Parathyroid adenoma (tissue), 2 donors: ENCODE results near the gene DNAAF5.
A peak's percentile ranks its signal among the peaks of the same experiment; 100 is the strongest.

Source experiments
- H2AFZ ChIP-seq: fragments of 300-600 bp; sonication (generic); one replicate; pipeline ENCODE4 v1.7.0; 2017; ENCODE audit warnings: antibody characterized with exemption, mild to moderate bottlenecking
- H3K27ac ChIP-seq: fragments of 300-600 bp; sonication (generic); one replicate; pipeline ENCODE4 v1.7.0; 2017
- H3K27me3 ChIP-seq: fragments of 300-600 bp; sonication (generic); one replicate; pipeline ENCODE4 v1.7.0; 2017; ENCODE audit warnings: low read length; ENCODE audit not compliant: control insufficient read depth, insufficient read depth
- H3K36me3 ChIP-seq: fragments of 300-600 bp; sonication (generic); one replicate; pipeline ENCODE4 v1.7.0; 2017; ENCODE audit warnings: low read length; ENCODE audit not compliant: control insufficient read depth, insufficient read depth
- H3K4me1 ChIP-seq: fragments of 300-600 bp; sonication (generic); one replicate; pipeline ENCODE4 v1.7.0; 2017; ENCODE audit warnings: control low read depth
- H3K4me2 ChIP-seq: fragments of 300-600 bp; sonication (generic); one replicate; pipeline ENCODE4 v1.7.0; 2017; ENCODE audit warnings: low read length
- H3K4me3 ChIP-seq: fragments of 300-600 bp; sonication (generic); one replicate; pipeline ENCODE4 v1.7.0; 2017; ENCODE audit warnings: low read depth, low read length
- H3K79me2 ChIP-seq: fragments of 300-600 bp; sonication (generic); one replicate; pipeline ENCODE4 v1.7.0; 2017; ENCODE audit warnings: control low read depth
- H3K9ac ChIP-seq: fragments of 300-600 bp; sonication (generic); one replicate; pipeline ENCODE4 v1.7.0; 2017; ENCODE audit warnings: mild to moderate bottlenecking
- H3K9me3 ChIP-seq: fragments of 300-600 bp; sonication (generic); one replicate; pipeline ENCODE4 v1.7.0; 2017; ENCODE audit warnings: low read length; ENCODE audit not compliant: control insufficient read depth
- TF ChIP-seq, protein P1 (sequence below): fragments of 300-600 bp; sonication (generic); IDR thresholded peaks from one replicate; pipeline ENCODE4 v1.7.0; 2017; ENCODE audit warnings: antibody characterized with exemption, mild to moderate bottlenecking
- donor health status: primary hyperparathyroidism.

DNAAF5 gene

GRCh38 chr7:726084-726853 is at the start of gene DNAAF5:
TSS of gene DNAAF5 (plus strand) at chr7:726699. CDS start at chr7:726721, 22 bp downstream.
- H3K9me3 ChIP-seq = no peaks in the 10 kb centered on the region
- H3K36me3 ChIP-seq = no peaks in the 10 kb centered on the region
- H3K27me3 ChIP-seq = no peaks in the 10 kb centered on the region
- H3K9ac ChIP-seq = no peak within 1 kb of the TSS
- peaks cover 6% of the 10 kb centered on the region for H3K4me1 ChIP-seq
- peak within 1 kb of the TSS; percentile 45 for H3K27ac ChIP-seq
- H2AFZ ChIP-seq = peak within 1 kb of the TSS; percentile 85
- H3K4me3 ChIP-seq = peak within 1 kb of the TSS; percentile 59
- TF ChIP-seq, protein P1, sequence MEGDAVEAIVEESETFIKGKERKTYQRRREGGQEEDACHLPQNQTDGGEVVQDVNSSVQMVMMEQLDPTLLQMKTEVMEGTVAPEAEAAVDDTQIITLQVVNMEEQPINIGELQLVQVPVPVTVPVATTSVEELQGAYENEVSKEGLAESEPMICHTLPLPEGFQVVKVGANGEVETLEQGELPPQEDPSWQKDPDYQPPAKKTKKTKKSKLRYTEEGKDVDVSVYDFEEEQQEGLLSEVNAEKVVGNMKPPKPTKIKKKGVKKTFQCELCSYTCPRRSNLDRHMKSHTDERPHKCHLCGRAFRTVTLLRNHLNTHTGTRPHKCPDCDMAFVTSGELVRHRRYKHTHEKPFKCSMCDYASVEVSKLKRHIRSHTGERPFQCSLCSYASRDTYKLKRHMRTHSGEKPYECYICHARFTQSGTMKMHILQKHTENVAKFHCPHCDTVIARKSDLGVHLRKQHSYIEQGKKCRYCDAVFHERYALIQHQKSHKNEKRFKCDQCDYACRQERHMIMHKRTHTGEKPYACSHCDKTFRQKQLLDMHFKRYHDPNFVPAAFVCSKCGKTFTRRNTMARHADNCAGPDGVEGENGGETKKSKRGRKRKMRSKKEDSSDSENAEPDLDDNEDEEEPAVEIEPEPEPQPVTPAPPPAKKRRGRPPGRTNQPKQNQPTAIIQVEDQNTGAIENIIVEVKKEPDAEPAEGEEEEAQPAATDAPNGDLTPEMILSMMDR = no peak
- H3K4me2 ChIP-seq = peak within 1 kb of the TSS; percentile 66
- peaks cover 3% of the 10 kb centered on the region for H3K79me2 ChIP-seq

DNA sequence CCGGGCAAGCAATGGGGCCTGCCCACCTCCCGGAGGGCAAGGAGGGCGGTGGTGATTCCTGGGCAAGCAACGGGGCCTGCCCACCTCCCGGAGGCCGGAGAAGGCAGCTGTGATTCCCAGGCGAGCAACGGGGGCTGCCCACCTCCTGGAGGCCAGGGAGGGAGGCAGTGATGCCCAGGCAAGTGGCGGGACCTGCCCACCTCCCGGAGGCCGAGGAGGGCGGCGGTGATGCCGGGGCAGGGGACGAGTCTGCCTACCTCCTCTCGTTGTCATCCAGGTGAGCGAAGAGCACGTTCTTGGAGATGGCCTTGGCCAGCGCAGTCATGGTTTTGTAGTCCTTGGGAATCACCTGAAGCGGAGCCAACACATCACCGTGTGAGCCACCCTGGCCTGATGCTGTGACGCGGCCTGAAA is 49.5 kb upstream of the DNAAF5 start:
- H3K4me3 ChIP-seq = no peak overlapping the region
- no peak overlapping the region for H3K4me2 ChIP-seq
- no peaks in the 10 kb centered on the region for H3K36me3 ChIP-seq
- TF ChIP-seq, protein P1 = no peak
- no peak overlapping the region for H3K27ac ChIP-seq
- H3K9me3 ChIP-seq = no peaks in the 10 kb centered on the region
- H3K9ac ChIP-seq = no peak overlapping the region
- no peaks in the 10 kb centered on the region for H3K27me3 ChIP-seq
- no peaks in the 10 kb centered on the region for H3K79me2 ChIP-seq
- H3K4me1 ChIP-seq = no peaks in the 10 kb centered on the region
- no peak overlapping the region for H2AFZ ChIP-seq

DNA sequence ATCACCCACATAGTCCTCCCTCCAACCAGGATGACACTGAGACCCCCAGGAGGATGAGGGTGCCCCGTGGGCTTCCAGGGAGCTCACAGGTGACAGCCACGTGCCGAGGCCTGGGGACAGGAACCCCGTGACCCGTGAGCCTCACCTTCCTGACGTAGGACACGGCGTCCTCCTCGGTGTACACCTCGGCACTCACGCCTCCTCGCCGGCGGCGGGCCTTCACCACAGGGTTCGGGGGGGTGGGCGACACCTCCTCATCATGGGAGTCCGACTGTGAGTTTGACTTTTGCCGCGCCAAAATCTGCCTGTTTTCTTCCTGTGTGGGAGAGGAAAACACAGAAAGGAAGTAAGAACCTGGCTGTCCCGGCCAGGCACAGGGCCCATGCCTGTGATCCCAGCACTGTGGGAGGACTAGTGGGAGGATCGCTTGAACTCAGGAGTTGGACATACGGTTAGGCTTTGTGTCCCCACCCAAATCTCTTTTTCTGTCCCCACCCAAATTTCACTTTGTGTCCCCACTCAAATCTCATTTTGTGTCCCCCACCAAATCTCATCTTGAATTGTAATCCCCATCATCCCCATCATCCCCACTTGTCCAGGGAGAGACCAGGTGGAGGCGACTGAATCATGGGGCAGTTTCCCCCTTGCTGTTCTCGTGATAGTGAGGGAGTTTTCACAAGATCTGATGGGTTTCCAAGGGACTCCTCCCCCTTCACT is 45.9 kb upstream of the DNAAF5 start:
- Histone ChIP-seq H3K4me1 (no peaks in the 10 kb centered on the region), H3K27me3 (no peaks in the 10 kb centered on the region), H3K9ac (no peak overlapping the region), H3K36me3 (no peaks in the 10 kb centered on the region), H3K4me2 (no peak overlapping the region), H2AFZ (no peak overlapping the region), H3K27ac (no peak overlapping the region), H3K9me3 (no peaks in the 10 kb centered on the region), H3K79me2 (peaks cover 7% of the 10 kb centered on the region), H3K4me3 (no peak overlapping the region)
- TF ChIP-seq, protein P1 = no peak

DNA sequence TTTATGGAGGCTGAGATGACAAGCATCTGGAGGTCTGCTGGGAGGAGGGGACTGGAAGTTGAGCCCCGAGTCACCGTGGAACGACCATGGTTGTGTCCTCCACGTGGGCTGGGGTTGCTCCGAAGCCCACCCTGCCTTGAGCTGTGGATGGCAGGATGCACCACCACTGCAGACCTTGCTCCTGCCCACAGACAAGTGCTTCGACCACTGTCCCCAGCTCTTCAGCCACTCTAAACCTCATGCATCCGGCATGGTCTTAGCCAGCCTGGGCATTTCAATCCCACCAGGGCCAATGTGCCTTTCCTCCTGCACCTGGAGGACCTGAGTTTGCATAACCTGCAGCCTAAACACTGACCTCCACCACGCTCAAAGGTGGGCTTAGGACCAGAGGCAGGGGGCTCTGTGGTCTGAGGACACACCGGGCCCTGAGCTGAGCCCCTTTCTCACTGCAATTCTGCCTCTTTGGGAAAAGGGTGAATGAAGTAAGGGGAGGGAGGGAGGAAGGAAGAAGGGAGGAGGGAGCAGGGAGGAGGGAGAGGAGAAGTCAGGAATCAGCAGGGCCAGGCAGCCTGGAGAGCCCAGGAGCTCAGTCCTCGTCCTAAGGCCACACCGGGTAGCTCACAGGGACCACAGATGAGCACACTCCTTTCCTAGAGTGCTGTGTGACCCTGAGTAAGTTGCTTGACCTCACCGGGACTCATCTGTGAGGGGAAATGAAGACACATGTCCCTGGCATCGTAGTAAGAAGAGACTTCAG is 44.8 kb upstream of the DNAAF5 start:
- no peak overlapping the region for H2AFZ ChIP-seq
- TF ChIP-seq, protein P1 = no peak
- no peaks in the 10 kb centered on the region for H3K27me3 ChIP-seq
- no peak overlapping the region for H3K27ac ChIP-seq
- peaks cover 7% of the 10 kb centered on the region for H3K79me2 ChIP-seq
- H3K4me3 ChIP-seq = no peak overlapping the region
- H3K4me2 ChIP-seq = no peak overlapping the region
- H3K9ac ChIP-seq = no peak overlapping the region
- H3K9me3 ChIP-seq = no peaks in the 10 kb centered on the region
- no peaks in the 10 kb centered on the region for H3K4me1 ChIP-seq
- H3K36me3 ChIP-seq = no peaks in the 10 kb centered on the region
